HPDE6-E6E7 (cell line): ENCODE data around the gene CATSPER1.
"Not testable (repeated sequence)": the region's sequence is repeated elsewhere in the genome, so short reads cannot be mapped to it uniquely, and the experiment has no call there.

Experiments
- DNase-seq: peaks from one replicate; pipeline ENCODE4 v3.0.0; 2011; ENCODE audit warnings: missing footprints; ENCODE audit errors: extremely low spot score

CATSPER1 gene

GRCh38 chr11:66020618-66021357 is 5.5 kb downstream of the CATSPER1 start:
- peak; percentile 81 for DNase-seq

- DNase-seq, result no peak
Observed at GRCh38 chr11:66020212-66020611, 6.1 kb downstream of the CATSPER1 start.

GRCh38 chr11:66017321-66017720 is 9.0 kb downstream of the CATSPER1 start:
- no peak for DNase-seq

- DNase-seq, result no peak
Observed at GRCh38 chr11:66016793-66017177, 9.5 kb downstream of the CATSPER1 start.

DNA sequence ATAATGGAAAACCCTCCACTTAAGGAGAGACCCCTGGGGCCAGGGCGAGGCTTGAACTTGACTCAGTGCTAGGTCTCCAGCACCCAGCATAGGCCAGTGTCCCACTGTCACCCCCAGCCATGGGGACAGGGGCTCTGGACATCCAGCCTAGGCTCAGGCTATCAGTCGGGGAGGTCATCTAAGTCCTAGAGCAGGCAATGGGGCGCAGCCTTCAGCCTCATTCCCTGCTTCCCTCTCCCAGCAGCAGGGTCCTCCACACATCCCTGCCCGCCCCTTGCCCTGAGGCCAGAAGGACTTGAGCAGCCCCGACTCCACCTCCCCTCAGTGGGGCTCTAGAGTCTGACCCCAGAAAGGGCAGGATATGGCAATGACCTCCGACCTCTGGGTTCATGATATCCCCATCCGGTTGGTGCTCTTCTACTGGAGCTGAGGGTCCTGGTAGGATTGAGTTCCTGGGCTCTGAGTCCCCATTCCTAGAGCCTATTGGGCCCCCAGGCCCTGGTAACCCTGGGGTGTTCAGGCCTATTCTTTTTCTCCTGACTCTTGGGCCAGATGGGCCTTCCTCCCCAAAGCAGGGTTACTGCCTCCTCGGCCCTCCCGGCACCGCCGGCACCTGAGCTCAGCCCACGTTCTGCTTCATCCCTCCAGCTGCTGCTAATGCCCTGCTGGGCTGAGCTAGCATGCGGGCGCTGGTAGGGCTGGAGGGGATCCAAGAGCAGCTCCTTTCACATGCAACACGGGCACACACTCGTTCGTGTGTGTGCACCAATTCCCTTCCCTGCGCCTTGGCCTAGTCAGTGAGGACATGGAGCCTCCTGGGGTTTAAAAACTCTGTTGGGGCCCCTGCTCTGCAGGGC is 10.1 kb downstream of the CATSPER1 start:
- no peak for DNase-seq

- no peak for DNase-seq
Observed at GRCh38 chr11:66015454-66015881, 10.8 kb downstream of the CATSPER1 start.

GRCh38 chr11:66014804-66015453 is 11.3 kb downstream of the CATSPER1 start:
- DNase-seq, result no peak

DNA sequence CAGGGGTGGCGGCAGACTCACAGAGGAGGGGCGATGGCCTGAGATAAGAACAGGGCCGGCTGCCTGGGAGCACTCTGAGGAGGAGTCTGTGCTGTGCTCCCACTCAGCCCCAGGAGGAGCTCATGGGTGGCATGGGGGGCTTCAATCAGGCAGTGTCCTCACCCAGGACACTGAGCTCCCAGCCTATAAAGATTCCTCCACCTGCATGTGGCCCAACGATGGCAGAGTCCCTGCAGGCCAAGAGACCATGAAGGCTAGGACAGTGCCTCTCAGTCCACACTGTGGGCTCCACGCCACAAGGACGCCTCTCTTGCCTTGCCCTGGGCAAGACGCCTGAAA is 12.5 kb downstream of the CATSPER1 start:
- no peak for DNase-seq

DNA sequence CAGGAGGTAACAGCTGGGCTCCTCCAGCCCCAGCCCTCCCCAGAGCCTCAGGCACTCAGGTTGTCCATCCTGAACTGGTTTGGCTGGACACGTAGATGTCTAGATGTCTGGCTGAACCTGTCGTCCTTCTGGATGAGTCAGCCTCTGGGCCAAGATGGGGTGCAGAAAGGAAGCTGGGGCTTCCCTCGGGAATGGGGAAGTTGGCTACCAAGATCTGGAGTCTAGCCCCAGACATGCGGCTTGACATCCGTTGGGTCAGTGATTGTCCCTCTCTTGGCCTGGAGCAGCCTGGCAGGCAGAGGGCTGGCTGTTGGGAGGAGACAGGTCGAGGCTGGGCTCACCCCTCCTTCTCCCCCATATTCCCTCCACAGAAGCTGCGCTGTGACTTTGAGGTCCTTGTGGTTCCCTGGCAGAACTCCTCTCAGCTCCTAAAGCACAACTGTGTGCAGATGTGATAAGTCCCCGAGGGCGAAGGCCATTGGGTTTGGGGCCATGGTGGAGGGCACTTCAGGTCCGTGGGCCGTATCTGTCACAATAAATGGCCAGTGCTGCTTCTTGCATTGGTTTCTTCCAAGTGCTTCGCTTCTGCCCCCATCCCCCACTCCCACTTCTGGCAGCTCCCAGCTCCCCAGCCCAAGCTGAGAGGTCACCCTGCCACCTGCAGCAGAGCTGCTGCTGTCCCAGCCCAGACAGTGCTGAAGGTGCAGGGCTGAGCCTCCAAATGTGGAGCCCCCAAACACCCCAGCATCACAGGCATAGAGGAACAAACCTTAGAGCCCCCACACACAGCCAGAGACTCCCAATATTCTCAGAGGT is 13.1 kb downstream of the CATSPER1 start:
- DNase-seq, result peak; percentile 83

DNA sequence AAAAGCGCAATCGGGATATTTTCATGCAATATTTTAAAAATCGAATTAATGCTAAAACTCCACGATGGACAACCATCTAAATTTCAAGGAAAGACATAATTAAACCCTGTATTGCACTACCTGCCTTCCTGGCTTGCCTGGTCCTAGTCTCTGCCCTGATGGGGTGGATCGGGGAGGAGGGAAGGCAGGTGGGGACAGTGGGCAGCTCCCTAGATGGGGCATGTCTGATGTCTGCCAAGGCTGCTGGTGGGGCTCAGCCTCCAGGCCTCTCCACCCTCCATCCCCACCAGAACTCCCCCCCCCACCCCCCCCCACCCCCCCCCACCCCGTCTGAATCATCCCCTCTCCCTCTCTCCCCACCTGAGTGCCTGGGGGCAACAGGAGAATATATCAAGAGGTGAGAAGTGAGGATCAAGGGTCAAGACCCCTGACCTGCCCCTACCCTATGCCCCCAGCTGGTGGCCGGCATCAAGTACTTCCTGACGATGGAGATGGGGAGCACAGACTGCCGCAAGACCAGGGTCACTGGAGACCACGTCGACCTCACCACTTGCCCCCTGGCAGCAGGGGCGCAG is 13.8 kb downstream of the CATSPER1 start:
- no peak for DNase-seq

DNA sequence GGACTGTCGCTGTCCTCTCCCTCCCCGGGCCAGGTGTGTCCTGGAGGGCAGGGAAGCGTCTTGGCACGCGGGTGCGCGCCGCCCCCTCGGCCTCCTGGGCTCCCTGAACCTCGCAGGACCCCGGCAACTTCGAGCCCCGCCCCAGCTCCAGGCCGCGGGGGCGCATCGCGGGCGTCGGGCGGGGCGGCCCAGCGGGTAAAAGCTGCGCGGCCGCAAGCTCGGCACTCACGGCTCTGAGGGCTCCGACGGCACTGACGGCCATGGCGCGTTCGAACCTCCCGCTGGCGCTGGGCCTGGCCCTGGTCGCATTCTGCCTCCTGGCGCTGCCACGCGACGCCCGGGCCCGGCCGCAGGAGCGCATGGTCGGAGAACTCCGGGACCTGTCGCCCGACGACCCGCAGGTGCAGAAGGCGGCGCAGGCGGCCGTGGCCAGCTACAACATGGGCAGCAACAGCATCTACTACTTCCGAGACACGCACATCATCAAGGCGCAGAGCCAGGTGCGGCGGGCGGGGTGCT is 14.4 kb downstream of the CATSPER1 start, which contains the start of gene CST6:
Gene CST6 (plus strand): TSS at position 224 of the 519 bp plus-strand sequence. CDS start 37 bp downstream, at position 261.
- DNase-seq, result no peak

DNA sequence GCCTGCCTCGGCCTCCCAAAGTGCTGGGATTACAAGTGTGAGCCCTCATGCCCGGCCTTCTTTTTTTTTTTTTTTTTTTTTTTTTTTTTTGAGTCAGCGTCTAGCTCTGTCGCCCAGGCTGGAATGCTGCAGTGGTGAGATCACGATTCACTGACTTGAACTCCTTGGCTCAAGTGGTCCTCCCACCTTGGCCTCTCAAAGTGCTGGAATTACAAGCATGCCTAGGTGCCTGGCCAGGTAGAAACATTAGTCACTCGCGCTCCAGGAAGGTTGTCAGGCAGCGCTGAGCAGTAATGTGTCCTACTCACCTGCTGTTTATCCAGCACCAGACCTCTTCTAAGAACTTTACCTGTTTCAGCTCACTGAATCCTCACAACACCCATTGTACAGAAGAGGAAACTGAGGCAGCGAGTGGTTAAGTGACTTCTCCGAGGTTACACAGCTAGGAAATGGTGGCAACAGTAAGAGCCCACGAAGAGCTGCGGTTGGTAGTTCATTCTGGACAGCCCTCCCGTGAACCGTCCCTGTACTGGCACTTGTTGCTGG is 15.0 kb downstream of the CATSPER1 start:
- DNase-seq, result peak; percentile 93

DNA sequence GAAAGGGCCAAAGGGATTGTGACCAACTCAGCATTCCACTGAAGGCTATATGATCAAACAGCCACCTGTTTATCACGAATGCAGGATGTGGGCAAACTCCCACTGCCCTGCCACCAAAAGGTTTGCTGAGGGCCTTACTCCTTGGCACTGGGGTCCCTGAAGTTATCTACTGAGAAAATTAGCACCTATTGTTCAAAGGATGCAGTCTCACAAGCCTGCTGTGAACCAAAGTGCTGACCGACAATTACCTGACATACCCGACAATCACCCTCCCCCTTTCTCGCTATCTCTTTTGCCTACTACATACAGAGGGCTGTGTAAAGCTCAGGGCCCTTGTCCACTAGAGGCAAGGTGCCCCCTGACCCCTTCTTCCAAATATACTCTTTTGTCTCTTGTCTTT is 16.2 kb downstream of the CATSPER1 start:
- DNase-seq, result not testable (repeated sequence)

DNA sequence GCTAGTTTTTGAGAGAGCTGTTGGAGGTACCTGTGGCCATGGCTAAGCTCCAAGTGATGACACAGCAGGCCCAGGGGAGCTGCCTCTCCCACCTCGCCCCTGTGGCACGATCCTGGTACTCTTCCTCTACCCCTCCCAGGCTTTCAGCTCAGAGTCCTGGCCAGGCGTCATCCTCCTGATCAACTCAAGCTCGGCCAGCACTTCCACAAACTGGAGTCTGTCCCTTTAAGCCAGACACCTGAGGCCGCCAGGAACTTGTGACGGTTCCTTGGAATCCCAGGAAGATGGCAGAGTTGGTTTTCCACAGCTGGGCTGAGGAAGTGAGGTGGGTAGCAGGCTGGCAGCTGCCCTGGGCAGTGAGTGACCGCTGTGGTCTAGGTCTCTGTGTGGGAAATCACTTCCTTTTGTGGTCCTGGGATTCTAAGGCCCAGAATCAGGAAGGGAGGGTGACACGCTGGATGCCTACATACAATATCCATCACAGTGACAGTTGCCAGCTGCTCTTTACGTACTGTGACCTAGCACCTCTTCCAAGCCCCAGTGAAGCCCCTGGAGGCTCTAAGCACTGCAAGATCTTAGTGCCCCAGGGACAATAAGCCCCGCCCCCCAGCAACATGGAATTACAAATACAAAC is 17.7 kb downstream of the CATSPER1 start:
- peak; percentile 44 for DNase-seq

DNA sequence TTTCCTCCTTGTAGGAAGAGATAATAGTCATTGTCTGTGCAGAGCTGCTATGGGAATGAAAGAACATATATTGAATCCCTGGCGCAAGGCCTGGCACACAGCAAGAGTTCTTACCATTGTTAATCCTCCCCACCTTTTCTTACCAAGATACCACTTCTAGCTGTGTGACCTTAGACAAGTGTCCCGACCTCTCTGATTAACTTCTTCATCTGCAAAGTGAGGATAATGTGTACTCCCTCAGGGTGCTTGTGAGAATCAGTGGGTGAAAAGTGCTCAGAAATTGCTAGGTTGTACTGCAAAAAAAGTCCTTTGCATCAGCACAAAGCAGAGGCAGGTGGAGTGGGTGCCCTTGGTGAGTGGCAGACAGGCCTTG is 18.2 kb downstream of the CATSPER1 start:
- no peak for DNase-seq

DNA sequence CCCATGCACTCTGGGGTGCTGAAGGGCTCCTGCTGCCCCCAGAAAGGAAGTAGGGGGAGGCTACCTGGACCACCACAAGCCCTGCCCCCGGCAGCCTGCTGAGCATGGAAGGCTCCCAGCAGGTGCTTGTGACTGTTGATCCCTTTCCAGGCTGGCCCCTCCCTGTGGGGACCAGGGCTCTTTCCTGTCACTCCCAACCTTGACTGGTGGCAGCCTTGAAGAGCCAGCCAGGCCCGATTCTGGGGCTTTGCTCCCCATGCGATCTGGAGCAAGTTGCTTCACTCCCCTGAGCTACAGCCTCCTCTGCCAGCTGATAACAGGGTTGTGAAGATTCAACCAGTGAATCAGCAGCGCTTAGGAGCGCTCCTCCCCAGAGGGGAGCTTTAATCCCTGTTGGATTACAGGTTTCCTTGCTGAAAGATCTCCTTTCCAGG is 19.1 kb downstream of the CATSPER1 start:
- DNase-seq, result no peak

DNA sequence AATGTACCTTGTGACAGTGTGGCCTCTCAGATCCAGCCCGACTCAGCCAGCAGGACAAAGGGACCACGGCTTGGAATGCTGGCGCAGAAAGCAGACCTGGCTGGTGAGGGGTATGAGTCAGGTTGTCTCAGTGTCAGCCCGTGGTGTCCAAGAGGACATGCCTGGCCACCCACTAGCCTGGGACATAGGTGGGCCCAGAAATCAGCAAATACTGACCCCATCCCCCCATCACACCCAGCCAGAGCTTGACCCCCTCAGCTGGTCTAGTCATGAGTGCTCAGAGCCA is 19.4 kb downstream of the CATSPER1 start:
- DNase-seq, result no peak

DNA sequence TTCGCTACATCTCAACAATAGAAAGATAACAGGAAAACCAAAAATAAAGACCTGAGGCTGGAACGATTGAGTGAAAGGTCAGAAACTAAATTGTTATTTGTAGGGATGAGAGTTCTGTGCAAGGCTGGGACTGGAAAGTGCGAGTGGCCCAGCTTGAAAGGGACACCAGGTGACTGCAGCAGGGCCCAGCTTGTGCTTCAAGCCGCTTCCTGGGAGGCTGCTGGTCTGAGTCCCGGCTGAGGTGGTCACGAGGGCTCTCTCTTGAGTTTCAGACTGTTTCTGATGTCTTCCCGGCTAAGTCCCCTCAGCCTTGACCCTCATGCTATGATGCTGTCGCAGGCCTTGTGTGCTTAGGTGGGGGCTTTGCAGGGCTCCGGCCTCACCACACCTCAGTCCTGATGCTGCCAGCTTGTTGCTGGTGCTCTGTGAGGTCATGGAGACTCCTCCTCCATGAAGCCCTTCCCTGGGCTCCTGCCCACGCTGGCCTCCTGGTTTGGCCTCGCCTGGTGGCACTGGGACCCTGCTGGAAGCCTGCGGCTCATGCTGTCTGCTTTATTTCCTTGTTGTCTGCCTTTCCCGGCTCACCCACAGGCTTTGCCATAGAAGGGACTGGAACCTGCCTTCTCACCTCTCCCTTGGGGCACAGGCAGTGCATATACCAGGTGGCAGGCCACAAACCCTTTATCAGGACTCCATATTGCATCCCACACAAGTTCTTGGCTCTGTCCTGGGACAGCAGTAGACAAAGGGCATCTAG is 20.0 kb downstream of the CATSPER1 start:
- DNase-seq, result no peak

DNA sequence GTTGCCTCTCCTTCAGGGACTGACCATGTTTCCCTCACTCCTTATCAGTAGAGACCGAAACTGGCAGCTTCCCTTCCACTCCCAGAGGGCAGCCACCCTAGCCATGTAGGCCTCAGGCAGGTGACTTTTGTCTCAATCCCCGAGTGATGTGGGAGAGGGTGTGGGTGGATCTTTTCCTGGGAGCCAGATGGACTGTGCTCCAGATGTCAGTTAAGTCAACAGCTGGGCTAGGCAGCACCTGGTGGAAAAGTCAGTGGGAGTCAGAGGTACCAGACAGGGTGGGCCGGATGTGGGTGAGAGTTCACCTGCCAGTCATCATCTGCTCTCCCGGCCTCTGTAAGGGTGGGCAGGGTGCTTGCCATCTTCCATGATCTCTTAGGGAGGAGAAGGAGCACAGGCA is 22.1 kb downstream of the CATSPER1 start:
- no peak for DNase-seq

DNA sequence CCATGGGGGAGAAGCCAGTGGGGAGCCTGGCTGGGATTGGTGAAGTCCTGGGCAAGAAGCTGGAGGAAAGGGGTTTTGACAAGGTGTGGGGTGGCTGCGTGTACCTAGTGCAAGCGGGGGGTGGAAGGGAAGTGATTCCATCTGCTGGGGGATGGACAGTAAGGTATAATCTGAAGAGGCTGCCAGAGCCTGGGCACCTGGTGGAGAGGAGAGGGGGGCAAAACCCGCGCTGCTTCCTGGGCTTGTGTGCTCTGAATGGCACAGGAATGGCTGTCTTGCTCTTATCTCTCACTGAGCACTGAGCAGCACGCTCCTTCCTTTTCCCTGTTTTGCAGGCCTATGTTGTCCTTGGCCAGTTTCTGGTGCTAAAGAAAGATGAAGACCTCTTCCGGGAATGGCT is 23.0 kb downstream of the CATSPER1 start:
- no peak for DNase-seq
